ENCODE data around the gene ASCL1.

Gene ASCL1

DNA sequence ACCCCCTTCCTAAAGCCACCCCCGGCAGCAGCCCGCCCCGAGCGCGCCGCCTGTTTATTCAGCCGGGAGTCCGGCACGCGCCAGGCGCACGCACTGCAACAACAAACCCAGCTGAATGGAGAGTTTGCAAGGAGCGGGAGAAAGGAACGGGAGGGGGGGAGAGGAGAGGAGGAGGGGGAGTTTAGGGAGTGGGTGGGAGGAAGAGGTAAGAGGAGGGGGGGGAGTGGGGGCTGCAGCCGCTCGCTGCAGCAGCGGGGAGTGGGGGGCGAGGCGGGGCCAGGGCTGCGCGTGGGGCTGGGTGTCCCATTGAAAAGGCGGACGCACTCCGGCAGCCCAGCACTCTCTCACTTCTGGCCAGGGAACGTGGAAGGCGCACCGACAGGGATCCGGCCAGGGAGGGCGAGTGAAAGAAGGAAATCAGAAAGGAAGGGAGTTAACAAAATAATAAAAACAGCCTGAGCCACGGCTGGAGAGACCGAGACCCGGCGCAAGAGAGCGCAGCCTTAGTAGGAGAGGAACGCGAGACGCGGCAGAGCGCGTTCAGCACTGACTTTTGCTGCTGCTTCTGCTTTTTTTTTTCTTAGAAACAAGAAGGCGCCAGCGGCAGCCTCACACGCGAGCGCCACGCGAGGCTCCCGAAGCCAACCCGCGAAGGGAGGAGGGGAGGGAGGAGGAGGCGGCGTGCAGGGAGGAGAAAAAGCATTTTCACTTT, at the start of gene ASCL1:
Gene ASCL1, plus strand, starts transcription at position 336 of the 712 bp plus-strand sequence. CDS start 571 bp downstream, outside the sequence.
- DNase-seq = no peak

DNA sequence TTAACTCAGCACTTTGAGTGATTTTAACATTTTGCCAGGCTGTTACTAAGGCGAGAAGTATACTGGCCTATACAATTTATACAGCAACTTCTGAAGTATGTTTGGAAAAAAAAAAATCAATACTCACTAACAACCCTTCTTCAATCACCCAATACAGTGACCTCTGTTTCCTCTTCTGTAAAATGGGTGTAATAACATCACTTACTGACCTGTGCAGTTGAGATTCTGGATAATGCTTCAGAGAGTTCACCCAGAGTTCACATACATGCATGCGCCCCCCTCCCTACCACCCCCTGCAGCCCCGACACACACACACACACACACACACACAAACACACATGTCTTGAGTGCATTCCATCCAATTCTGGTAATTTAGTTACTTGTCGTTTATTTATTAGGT, 49.6 kb upstream of the ASCL1 start:
- DNase-seq = no peak

DNA sequence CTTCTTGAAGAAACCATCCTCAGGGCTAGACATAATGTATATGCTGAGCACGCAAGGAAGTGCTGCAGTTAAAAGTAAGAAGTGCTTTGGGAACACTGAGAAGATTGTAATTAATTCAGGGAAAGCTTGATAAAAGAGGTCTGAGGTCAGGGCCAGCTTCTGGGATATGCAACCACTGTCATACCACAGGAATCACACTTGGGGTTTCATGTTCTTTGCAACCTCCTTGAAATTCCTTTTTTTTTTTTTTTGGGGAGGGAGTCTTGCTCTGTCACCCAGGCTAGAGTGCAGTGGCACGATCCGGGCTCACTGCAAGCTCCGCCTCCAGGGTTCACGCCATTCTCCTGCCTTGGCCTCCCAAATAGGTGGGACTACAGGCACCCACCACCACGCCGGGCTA, 47.3 kb upstream of the ASCL1 start:
- no peak for DNase-seq

DNA sequence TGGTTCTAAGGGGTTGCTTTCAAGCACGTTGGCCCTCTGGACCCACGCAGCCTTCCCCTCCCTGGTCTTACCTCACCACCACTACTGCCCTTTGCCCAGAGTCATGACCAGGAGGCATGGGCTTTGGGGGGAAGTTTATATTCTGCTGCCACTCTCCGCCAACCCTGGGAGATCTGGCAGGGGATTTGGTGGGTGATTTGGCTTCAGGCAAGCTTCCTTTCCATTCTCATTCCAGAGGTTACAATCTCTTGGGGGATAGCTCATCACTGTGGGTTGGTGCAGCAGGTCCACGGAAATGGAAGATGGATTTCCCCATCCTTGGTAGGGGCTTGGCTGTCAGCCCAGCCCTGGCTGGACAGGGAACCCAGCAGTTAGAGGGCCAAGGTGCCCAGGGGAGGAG, 46.7 kb upstream of the ASCL1 start:
- DNase-seq = no peak

DNA sequence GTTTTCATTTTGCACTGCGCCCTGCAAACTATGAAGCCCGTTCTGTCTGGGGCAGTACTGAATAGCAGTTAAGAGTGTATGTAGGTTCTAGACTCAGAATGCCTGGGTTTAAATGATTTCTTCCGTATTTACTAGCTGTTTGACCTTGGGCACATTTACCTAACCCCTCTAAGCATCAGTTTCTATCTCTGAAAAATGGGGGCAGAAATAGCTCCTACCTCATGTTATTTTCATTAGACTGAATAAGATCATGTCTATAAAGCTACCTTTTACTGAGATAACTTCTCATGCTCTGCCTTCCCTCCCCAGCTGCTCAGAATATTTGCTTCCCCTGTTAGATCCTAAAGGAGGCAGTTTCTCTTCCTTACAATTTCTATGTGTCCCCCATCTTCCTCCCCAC, 46.2 kb upstream of the ASCL1 start:
- no peak for DNase-seq

DNA sequence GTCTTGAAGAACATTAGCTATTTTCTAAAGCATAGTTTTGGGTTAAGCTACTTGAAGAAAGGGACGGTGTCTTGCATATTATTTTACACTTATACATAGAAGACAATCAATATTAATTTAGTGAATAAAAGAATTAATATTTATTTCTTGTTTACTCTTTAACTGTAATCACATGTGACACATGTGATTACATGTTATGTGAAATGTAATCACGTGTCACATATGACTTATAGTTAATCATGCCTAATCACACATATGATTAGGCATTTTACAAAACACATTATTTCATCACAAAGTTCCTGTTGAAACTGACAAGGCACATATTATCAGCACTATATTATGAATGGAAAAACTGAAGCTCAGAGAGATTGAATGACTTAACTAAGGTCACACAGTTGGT, 45.2 kb upstream of the ASCL1 start:
- no peak for DNase-seq

DNA sequence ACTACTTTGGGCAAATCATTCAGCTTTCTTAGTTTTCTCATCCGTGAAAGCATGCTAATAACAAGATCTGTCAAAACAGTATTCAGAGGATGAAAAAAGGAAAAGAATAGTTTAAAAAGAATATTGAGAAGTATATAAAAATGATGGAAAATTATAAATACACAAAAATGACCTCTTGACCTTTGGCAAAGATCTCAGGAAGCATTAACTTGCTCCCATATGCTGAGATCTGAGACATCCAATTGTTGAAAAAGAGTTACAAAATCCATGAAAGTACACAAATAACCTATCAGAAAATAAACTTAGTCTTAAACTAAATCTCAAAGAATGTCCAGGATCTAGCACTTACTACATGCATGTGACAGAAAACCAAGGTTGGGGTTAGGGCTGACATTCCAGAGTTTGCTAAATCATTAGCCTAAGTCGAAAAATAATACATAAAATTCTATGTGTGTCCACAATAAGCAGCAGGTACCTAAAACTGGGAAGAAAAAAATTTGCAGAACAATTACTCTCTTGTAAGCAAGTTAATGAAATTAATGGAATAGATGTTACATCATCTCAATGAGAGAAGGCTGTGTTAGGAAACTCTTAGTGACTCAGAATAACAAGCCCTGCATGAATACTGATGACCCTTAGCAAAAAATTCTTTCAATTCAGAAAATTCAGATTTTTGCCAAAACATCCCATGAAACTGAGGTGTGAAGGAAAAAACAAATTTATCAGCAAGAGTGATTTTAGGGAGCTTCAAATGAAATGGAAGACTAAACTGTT, 43.8 kb upstream of the ASCL1 start:
- no peak for DNase-seq

DNA sequence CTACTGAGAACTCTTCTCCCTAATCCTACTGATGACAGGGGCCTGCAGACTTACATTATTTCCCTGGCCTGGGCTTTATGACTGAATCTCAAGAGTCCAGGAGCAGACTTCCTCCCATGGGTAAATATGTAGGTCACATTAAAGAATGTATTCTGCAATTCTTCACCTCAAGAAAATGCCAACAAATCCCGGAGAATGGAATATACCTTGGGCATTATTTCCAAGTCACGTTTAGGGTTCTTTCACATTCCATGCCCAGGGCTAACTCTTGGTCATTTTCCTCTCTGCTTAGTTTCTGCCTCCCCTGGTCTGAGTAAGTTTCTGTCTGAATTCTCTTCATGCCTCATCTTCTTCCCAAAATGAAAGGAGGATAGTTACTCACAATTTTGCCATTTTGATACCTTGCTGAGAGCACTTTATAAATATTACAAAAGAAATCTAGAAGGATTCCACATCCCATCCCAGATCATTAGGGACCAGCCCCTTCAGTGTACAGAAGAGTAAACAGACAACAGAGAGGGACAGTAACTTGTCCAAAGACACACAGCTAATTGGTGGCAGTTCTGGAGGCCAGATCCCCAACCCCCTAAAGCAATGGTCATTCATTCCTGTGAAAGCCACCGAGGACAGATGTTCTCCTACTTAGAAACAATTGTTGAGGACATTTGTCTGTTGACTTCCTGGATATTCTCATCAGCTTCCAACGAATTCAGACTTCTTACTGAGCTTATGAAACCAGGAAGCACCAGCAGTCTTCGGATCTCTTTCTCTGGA, 41.0 kb upstream of the ASCL1 start:
- DNase-seq = no peak

DNA sequence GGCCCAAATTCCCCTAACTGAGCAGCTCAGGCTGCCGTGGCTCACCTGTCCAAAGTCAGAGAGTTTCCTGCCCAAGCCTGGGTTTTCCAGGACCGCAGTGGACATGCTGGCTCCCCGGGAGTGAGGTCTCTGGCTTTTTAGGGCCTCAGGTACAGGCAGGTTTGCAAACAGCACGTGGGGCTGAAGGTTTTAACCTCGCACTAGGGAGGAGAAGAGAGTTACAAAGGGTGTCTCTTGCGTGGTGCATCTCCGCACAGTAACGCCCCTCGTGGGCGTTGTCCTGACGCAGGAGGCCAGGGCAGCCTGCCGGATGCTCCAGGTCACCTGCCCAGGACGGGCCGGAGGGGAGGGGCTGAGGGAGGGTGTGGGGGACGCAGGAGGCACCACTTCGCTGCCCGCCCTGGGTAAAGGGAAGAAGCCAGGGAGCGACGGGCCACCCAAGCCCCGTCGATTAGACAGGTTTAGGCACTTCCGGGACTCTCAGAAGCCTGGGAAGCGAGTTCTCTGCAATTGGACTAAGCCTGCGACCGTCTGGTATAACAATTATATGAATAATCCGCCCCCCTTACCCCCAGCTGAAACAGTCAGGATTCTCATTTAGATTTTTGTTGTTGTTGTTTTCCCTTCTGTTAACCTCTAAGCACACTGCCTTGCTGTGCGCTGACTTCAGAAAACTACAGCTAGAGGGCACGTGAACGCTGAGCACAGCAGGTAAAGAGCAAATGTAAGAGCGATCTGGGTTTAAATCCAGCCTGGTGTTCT, 40.3 kb upstream of the ASCL1 start, which contains the start of gene PAH:
Gene PAH, minus strand, starts transcription at position 219 of the 762 bp plus-strand sequence. Its CDS starts 114 bp downstream, at position 105.
- DNase-seq = no peak

DNA sequence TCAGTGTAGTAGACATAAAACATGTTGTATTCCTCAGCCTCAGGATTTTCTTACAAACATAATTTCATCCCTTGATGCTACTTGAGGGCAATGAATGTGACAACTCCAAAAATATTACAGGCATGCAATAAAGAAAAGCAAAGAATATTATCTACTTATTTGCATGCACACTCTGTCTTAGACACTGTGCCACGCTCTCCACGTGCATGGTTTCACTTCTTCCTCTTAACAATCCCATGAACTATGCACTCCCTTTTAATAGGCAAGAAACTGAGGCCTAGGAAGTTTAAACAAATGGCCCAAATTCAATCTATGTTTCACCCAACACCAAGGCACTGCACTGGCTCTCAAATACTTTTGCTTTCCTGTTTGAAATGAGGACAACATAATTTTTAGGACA, 38.6 kb upstream of the ASCL1 start:
- no peak for DNase-seq

DNA sequence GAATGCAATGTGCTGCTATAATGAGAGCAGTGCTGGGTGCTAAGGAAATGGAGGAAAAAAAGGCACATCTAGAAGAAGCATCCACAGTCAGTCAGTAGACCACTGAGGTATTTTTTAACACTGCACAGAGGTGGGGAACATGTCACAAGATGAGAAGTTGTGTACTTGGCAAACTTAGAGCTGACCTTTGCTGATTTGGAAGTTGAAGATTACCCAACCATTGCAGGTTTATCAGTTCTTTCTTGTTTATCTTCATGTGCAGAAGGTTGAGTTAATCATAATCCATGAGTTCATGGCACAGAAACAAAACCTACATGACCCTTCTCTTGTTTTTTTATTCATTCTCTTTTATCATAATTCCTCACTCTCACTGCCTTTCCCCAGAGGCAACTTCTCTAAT, 37.2 kb upstream of the ASCL1 start:
- no peak for DNase-seq

DNA sequence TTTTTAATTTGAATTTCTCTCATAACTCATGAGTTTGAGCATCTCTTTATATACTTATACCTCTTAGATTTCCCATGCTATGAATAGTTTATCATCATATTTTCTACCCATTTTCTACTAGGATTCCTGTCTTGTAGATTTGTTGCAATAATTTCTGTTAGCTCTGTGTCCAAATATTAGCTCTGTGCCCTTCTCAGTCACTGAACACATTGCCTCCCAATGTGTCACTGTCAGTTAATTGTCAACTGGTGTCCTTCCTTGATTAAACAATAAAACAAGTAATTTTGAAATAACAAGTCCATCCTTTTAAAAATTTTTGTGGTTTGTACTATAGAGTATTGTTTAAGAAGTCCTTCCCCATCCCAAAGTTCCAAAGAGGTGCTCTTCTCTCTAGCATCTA, 36.2 kb upstream of the ASCL1 start:
- DNase-seq = no peak

DNA sequence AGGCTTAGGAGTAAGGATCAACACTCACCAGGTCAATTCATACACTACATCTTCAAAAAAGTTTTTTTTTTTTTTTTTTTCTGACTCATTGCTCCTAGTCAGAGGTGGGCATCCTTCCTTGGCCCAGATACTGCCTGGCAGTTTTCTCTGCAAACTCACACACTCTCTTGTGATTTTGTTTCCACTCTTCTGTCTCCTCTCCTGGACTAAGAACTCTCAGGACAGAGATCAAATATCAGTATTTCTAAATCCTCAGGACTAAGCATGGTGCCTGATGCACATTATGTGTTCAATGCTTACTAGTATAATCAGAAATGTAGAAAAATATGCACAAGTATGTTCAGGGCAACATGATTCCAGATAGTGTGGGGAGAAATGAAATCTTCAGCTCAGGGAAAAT, 30.3 kb upstream of the ASCL1 start:
- DNase-seq = no peak

DNA sequence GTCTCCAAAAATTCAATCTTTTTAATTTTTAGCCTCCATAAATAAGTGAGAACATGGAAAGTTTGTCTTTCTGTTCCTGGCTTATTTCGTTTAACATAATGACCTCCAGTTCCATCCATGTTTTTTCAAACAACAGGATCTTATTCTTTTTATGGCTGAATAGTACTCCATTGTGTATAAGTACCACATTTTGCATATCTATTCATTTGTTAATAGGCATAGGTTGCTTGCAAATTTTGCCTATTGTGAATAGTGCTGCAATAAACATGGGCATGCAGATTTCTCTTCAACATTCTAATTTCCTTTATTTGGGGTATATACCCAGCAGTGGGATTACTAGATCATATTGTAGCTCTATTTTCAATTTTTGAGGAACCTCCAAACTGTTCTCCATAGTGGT, 24.3 kb upstream of the ASCL1 start:
- no peak for DNase-seq

DNA sequence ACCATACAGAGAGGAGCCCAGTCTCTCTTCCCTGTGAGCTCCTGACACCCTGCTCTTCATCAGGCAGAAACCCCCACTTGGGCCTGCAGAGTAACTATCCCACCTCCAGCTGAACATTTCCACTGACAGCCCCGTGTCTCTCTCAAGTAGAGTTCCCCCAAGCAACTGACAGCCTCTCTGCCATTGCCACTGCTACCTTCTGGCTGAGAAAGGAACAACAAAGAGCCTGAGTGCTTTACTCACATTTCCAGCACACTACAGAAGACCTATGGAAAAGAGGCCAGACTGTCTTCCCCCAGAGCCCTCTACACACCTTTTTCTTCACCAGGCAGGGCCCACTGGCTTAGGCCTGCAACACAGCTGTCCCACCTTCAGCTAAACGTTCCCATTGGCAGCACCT, 18.4 kb upstream of the ASCL1 start:
- DNase-seq = no peak

DNA sequence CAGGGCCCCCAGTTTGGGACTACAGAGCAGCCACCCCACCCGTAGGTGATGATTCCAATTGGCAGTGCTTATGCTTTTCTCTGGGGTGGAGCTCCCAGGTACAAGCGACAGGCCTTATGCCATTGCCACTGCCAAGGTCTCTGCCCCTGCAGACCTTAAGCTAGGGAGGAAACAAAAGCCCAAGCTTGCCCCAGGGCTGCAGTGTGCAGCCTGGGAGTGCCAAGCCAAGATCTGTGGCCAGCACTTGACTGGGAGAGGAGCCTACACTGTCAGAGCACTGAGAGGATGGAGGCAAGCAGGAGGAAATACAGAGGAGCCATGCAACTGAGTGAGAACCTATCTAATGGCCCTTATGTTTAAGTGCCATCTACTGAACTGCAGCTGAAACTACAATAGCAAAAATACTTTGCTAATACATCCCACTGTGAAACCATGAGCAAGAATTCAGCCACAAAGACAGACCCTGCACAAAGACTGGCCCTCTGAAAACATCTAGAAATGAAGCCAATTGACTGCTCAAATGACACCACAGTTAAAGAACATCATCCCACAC, 17.7 kb upstream of the ASCL1 start:
- DNase-seq = no peak

DNA sequence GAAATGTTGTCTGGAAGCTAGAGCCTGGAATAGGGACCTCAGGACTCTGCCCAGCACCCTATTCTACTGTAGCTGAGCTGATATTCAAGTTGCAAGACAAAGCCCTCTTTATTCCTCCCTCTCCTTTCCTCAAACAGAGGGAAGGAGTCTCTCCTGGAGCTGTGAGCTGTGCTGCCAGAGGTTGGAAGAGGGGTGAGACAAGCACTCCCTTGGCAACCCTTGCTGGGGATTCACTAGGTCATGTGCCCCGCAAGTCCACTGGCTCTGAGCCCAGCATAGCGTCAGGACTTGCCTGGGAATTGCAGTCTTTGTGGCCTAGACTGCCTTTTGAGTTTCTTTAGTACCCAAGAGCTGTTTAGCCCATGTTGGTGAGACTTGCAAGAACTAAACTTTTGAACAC, 11.4 kb upstream of the ASCL1 start:
- no peak for DNase-seq

DNA sequence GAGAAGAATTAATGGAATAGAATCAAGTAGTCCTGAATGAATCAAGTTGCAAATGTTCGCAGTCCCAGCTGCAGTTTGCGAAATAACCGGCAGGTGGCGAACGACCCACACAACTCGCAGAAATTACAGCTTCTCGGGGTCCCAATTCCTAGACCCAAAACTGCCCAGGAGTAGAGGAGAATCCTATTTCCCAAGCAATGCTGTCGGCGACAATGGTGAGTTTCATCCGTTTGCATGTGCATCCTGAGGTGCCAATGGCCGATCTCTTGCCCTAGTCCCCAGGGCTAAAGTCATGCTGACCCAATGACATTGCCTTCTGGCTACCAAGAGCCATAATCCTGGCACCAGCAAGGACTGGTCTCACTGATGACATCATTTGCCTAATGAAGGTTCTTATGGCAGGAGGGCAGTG, 8.5 kb upstream of the ASCL1 start:
- DNase-seq = peak; percentile 15

DNA sequence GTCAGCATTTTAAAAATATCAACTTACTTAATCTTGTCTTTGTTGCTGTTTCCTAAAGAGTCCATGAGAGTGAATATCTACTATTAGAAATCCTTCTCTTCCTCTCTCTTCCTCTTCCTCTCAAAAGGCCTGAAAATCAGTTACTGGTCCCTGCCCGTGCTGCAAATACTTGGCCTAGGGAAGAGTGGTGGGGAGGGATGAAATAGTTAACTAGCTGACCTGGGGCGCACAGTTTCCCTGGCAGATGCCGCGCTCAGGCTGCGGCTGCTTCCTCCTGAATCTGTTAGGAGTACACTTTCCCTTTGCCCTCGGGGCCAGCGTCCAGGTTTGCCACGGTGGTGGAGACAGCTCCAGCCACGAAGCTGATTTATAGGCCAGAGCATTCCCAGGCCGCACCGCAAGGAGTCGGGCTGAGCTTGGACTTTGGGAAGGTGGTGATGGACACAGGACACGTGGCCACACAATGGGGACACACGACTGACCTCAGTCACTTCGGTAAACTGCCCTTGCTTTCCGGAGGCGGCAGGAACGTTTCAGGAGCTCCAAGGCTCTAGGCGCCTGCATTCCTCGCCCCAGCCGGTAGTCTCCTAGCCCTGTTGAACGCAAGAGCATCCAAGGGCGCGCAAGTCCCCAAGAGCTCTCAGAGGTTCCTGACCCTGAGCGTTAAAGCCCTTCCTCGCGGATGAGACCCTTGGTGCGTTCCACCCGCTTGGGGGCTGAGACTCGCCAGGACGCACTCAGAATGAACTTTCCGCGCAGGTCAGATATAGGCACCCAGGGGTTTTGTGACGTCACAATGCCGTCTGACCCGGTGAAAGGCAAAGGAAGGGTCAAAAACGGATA, 7.1 kb upstream of the ASCL1 start:
- DNase-seq = no peak

DNA sequence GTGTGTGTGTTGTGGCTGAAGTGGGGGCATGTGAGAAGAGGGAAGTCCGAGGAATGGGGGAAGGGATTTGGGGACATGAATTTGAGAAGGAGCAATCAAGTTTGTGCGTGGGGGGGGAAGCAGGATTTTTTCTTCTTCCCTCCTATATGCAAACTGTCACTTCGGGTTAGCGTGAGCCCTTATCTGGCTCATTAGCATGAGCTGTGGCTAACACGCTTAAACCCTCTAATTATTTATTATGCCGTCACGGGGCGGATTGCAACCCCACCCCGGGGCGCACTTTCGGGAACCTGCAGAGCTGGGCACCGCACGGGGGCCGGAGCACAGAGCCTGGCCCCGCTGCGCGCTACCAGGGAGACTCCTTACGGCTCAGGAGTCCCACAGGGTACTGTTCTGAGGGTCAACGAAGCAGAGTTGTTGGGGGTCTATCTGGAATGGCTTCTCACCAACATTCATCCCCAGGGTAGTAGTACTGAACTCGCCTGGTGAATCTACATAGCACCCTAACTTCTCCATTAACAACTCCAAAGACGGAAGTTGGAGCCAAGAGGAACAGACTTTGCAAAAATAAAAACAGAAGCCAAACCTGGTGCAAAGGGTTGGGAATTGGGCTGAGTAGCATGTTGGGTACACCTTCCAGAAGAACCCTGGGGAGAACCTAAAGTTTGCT, 6.4 kb upstream of the ASCL1 start:
- DNase-seq = no peak

DNA sequence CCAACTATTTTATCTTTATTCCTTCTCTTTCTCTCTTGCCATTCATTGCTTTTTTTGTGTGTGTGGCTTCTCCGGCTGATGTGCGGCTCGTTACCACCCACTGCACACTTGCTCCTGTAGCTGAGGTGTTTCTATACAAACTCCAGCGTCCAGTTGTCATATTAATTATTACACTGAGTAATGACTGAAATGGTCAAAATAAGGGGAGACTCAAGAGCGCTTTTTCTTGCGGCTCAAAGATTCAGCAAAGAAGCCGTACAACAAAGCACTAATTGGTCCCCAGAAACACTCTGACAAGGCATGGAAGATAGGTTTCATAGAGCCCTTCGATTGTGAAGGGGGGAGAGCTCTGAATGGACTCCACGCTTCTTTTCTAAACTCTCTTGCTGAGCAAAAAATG, 5.6 kb upstream of the ASCL1 start:
- no peak for DNase-seq

All from NCI-H1694 treated with DMSO at 0.1 percent for 48 hours (cell line).